Measurements from ENCODE around the gene SCO1.
"Not testable (repeated sequence)": the region's sequence is repeated elsewhere in the genome, so short reads cannot be mapped to it uniquely, and the experiment has no call there.

Gene SCO1

DNA sequence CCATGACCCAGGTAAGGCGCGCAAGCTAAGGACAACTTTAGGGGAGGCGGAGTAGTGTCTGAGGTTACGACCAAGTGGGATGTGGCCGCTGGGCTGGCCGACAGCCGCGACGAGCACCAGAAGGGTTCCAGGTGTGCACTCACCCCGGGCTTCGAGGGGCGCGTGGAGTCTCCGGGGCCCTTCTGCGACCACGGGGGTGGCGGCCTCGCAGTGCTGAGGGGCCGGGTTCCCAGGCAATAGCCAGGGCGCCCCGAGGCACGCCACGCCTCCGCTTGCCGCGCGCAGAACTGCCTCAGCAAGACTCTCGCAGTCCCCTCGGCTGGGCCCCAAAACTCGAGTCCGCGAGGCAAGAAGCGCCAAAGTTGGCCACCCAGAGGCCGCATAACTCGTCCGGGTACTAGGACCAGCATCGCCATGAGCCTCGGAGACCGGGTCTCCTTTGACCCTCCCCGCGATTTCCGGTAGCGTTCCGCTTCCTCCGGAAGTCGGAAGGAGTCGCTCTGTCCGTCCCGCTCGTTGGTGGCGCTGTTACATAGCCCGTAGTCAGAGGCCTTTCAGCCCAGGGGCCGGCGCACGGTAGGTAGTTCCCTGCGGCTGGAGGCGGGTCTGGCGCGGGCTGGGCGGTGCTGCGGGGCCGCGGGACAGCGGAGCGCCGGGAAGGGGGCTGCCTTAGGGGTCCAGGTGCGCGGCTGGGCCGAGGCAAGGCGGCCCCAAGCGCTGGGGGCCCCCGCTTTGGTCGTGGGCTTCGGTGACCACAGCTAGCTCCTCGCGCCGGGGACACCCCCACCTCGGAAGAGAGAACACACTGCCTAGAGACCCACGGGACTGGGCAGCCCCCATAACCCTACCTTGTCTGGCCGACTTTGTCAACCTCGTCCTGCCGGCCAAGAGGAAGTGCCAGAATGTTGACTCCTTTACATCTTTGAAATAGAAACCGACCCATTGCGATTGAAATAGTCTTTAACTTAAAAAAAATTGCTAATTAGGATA is at the start of gene SCO1, which contains the start of gene ADPRM:
SCO1 (minus strand) TSS at position 442 of the 990 bp plus-strand sequence; CDS start at position 416, 26 bp downstream.
ADPRM (plus strand) TSS at position 503 of the 990 bp plus-strand sequence. CDS start 7,333 bp downstream, outside the sequence.
- peak; percentile 93 for DNase-seq

DNA sequence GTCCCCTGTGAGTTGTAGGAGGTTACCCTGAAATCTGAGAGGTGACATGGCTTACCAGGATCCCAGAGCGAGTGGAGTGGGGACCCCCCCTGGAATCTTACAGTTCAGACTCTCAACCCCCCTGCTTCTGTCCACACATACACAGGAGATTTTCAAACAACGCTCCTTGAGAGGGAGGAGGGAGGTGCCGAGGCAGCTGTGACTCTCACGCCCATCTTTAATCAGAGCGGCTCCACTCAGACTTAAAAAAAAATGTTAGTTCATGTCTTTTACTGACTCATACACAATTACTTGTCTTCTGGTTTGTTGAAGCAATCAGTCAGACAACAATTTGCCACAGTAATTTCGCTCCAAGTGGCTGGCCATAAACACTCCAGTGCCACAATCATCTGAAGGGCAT is 47.9 kb upstream of the SCO1 start:
- no peak for DNase-seq

DNA sequence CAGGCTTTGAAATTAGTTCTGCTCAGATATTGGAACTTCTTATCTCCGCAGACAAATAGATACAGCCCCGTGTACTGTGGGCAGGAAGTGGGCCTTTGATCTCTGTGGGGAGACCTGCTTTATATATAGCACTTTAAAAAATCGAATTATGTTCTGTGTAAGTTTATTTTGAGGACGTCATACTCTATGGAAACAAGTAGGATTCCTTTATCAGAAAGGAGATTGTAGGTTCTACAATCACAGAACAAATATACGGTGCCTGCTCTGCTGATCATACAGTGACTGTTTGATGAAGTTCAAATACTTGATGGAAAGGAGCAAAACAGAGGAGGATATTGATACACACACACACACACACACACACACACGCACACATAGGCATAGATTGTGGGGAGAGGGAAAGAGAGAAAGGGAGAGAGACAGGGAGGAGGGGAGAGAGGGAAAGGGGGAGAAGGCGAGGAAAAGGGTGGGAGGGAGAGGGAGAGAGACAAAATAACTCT is 47.2 kb upstream of the SCO1 start:
- no peak for DNase-seq

DNA sequence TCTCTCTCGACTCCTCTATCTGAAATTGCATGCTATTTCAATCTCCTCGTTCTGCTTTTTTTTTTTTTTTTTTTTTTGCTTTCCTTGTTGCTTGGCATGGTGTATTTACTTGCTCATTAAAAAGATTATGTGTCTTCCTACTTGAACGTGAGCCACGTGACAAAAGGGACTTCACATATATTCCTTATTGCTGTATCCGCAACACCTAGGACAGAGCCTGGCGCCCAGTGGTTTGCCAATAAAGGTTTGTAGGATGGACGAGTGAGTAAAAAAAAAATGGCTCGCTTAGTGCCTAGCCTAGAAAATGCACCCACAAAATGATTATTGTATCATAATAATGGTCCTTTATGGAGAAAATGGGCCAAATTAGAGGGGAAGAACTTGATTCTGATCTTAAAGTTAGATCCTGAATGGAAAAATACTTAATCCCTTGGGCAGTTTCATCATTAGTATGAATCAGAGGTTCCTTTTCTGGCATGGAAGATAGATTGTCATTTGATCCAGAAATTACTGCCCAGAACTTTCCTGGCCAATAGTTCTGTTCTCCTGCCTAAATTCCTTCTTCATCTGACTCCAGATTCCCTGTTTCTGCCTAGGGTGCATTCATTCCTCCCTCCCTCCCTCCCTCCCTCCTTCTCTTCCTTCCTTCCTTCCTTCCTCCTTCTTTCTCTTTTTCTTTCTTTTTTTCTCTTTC is 46.1 kb upstream of the SCO1 start:
- DNase-seq, result no peak

DNA sequence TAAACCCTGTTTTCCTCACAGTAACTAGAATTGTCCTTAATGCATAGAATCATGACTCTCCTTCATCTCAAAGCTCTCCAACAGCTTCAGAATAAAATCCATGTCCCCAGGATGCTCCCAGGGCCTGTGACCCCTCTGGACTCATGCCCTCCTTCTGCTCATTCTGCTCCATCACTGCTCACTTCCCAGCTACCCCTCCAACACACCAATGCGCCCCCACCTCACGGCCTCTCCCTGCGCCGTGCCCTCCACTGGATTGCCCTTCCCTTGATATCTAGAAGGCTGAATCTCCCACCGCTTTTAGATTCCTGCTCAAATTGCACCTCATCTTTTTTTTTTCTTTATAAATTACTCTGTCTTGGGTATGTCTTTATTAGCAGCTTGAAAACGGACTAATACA is 45.1 kb upstream of the SCO1 start:
- no peak for DNase-seq

DNA sequence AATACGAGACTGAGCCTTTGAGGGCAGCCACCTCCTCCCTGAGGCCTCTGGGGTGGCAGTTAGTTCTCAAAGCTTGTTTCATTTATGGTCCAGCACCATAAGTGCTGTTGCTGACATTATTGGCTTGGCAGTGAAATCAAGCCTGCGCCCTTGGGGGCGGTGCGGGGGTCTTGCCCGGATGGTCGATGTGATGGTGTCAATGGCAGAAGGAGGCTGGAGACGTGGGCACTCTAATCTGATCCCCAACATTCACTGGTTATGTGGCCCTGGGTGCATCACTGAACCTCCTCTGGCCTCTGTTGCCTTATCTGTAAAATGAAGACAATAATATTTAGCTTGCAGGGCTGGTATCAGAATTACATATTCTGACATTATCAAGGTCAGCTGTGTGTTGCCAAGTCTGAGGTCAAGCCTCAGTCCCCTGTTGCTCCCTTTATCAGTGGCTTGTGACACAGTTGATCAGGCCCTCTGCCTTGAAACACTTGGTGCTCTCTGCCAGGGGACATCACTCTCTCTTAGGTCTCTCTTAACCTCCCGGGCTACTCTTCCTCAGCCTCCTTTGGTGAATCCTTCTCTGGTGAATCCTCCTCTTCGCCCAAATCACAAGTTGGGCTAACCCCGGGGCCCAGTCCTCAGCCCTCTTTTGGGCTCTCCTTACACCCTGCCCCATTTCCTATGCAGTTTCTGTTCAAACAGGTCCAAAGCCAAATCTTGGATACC is 44.2 kb upstream of the SCO1 start:
- no peak for DNase-seq

DNA sequence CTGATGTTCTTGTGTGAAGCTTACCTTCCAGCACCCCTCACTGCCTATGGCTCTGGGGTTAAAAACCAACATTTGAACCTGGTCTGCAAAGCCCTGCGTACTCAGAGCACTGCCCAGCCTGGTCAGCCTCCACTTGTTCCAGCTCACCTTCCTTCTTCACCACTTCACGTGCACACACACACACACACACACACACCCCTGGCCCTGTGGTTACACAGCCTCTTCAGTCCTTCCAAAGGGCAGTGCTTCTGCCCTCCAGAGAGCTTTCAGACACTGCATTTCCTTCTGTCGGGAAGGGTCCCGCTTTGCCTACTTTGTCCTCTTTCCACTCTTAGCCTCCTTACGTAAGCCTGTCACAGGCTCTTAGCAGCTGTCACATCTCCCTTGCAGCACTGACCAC is 42.1 kb upstream of the SCO1 start:
- DNase-seq, result no peak

DNA sequence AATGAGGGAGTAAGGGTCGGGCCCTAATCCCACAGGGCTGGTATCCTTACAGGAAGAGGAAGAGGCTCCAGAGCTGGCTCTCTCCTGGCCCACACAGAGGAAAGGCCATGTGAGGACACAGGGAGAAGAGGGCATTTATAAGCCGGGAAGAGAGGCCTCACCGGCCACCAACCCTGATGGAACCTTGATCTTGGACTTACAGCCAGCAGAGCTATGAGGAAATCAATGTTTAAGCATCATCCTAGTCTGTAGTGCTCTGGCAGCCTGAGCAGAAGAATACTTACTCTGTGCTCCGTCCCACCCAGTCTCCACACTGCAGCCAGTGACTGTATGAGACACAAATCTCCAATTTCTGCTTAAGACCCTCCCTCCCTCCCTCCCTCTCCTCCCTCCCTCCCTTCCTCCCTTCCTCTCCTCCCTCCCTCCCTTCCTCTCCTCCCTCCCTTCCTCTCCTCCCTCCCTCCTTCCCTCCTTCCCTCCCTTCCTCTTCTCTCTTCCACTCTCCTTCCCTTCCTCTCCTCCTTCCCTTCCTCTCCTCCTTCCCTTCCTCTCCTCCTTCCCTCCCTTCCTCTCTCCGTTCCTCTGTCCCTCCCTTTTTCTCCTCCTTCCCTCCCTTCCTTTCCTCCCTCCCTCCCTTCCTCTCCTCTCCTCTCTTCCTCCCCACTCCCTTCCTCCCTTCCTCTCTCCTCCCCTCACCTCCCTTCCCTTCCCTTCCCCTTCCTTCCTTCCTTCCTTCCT is 41.4 kb upstream of the SCO1 start:
- DNase-seq, result no peak

DNA sequence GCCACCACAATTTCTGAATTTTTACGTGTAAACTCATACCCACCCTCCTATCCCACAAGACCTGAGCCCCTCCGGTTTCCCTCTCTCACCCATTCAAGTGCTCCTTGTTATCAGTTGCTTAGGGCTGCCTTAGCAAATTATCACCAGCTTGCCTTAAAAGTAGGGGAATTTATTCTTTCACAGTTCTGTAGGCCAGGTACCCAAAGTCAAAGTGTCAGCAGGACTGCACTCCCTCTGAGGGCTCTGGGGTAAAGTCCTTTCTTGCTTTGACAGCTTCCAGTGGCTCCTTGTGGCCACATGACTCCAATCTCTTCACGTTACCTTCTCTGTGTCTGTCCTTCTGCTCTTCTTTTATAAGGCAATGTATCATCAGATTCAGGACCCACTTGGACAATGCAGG is 40.4 kb upstream of the SCO1 start:
- DNase-seq, result no peak

DNA sequence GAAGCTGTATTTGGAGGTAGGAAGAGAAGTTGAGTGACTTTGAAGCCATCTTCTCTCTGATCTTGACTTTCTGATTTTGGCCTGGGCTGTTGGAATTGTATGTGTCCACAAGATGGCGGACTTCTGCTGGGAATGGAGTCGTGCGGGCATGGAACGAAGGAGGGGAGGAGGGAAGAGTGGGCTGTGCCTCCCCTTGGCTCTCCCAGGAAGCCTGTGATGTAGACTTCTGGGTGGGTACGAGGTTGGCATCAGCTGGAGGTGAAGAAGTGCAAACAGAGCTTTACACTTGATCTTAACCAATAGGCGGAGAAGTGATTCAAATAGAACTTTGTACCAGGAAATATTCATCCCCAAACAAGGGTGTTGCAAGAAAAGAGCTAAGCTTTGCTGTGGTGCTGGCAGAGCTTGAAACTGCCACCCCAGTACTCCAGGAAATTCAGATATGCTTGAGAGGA is 39.9 kb upstream of the SCO1 start:
- DNase-seq, result peak; percentile 42

DNA sequence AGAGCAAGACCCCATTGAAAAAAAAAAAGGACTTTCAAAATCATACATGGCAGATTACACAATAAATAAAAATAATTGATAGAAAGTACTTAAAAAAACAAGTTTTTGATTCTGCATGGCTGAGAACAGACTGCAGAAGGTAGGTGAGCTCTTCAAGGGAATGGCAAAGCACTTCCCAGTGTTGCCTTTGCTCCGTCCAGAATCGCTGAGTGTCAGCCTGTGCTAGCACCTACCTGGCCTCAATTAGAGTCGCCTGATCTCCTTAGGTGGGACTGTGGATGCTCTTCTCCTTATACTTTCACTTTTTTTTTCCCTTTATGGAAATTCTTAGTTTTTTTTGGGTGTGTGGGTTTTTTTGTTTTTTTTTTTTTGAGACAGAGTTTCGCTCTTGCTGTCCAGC is 38.5 kb upstream of the SCO1 start:
- no peak for DNase-seq

DNA sequence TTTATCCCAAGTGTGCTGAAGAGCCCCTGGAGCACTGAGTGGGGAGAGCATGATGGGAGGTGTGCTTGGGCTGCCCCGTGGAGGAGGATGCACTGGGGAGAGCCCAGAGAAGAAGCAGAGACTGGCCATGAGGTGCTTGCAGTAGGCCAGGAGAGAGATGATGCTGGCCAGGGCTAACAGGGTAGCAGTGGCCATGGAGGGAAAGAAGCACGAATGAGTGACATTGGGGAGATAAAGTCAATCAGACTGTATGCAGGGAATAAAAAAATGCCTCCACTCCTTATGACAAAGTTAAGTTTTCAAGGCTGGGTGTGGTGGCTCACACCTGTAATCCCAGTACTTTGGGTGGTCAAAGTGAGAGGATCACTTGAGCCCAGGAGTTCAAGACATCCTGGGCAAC is 37.9 kb upstream of the SCO1 start:
- DNase-seq, result no peak

DNA sequence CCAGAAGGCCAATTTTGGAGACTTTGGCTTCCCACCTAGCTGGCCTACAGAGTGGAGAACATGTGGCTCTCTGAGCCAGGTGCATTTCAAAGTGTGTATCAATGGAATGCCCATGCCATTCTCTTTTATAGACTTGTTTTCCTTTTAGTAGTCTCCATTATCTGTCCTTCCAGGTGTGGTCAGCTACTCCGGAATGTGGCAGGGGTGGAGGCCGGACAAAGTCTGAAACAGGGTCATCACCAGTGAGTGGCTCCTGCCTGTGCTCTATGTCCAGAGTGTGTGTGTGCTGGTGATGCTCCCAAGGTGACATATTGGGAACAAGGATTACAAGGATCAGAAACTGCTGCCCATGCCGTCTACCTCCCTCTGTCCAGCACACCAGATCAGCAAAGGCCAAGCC is 36.3 kb upstream of the SCO1 start:
- no peak for DNase-seq

DNA sequence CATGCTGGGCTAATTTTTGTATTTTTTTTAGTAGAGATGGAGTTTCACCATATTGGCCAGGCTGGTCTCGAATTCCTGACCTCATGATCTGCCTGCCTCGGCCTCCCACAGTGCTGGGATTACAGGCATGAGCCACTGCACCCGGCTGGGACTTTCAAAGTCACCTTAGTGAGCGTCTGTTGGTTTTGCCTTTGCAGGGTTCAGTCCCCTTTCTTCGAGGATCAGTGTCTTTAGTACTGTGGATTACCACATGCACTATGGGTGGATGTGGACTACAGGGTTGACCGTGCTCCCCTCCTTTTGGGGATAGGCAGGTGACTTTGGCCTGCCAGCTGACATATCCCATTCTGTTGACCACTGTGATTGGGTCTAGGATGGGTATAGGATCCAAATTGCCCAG is 34.8 kb upstream of the SCO1 start:
- DNase-seq, result not testable (repeated sequence)

DNA sequence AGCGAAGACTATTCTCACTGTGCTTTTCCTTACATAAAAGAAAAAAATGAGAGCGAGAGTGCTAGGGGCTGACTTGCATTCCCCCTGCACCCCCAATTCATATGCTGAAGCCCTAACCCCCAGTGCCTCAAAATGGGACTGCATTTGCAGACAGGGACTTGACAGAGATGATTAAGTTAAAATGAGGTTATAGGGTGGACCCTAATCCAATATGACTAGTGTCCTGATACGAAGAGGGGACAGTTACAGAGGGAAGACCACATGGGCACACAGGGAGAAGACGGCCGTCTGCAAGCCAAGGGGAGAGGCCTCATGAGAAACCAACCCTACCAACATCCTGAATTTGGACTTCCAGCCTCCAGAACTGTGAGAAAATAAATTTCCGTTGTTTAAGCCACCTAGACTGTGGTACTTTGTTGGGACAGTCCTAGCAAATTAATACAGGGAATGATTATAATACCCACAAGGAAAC is 34.1 kb upstream of the SCO1 start:
- DNase-seq, result no peak

DNA sequence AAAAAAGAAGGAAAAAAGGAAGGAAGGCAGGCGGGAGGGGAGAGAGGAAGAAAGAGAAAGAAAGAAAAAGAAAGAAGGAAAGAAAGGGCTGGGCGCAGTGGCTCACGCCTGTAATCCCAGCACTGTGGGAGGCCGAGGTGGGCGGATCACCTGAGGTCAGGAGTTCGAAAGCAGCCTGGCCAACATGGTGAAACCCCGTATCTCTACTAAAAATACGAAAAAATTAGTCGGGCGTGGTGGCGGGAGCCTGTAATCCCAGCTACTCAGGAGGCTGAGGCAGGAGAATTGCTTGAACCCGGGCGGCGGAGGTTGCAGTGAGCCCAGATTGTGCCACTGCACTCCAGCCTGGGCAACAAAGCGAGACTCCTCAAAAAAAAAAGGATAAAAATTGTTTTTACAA is 32.9 kb upstream of the SCO1 start:
- DNase-seq, result not testable (repeated sequence)

DNA sequence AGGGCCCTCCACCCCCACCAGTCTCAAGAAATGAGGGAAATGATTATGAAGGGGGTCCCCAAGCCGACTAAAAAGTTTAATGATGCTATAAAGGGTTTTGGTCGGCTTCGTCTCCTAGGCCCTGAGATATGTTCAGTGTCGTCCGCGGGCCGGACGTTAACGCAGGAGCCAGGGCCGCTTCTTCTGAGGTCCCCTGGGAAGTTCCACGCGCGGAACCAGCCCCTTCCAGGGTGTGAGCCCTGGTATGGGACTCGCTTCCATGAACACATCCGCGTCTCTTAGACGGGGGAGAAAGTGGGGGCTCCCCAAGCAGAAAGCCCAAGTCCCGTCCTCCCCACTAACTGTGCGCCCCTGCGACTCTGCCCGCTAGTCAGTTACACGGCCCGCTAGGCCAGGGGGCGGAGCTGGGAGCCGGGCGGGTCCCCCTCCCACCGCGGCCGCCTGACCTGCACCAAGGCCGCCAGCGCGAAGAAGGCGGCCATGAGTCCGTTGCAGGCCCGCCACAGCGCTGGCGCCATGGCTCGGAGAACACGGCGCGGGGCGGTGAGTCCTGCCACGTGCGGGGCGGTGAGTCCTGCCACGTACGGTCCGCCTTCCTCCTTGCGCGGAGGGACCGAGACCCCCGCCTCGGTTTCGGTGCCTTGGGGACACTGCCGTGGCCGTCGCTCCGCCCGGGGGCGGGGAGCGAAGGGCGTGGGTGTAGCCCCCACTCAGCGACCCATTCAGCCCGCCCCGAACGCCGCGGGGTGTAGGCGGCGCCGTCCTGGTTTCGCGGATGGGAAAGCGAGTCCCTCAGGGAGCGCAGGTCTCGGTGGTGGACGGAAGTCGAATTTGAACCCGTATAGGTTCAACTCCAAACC is 32.2 kb upstream of the SCO1 start, which contains the start of gene TMEM220:
TMEM220 (minus strand) TSS at position 690 of the 860 bp plus-strand sequence; CDS start at position 518, 172 bp downstream.
- DNase-seq, result peak; percentile 18

DNA sequence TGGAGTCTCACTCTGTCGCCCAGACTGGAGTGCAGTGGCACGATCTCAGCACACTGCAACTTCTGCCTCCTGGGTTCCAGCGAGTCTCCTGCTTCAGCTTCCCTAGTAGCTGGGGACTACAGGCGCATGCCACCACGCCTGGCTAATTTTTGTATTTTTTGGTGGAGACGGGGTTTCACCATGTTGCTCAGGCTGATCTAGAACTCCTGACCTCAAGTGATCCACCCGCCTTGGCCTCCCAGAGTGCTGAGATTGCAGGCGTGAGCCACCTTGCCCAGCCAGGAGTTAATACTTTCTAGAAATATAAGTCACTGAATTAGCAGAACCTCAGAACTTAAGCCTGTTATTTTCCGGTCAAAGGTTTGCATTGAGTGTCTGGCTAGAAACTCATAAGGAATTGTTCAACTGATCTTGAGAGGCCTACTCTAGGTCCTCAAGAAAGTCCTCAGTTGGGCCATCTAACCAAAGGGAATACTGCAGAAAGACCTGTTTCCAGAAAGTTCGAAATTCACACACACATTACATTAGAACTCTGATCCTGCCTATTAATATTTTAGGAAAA is 31.1 kb upstream of the SCO1 start:
- DNase-seq, result no peak

DNA sequence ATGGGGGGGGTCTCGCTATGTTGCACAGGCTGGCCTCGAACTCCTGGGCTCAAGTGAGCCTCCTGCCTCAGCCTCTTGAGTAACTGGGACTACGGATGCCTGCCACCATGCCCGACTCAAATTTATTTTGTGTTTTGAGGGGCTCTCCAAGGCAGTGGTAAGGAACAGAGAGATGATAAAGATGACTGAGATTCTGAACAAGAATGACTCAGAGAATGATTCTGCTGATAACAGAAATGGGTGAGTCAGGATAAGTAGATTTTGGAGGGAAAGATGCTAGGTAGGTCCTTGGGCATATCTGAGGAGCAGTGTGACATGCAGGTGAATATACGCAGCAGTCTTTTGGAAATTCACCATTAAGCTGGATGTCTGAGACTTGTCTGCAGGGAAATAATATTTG is 29.9 kb upstream of the SCO1 start:
- no peak for DNase-seq

DNA sequence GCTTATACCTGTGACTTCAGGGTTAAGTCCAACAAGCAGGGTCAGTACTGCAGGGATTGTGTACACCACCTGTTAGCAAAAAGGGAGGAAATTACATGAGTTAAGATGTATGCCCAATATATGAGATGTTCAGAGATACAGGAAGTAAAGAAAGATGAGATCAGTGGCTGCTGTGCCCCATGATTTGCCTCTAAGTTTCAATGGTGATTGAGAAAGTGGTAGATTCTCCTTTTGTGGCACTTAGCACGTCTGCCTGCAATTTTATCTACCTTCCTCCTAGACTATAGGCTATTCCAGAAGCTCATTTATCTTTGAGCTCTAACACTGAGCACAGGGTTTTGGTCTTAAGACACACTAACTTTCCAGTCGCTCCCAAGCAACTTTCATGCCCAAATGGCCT is 28.9 kb upstream of the SCO1 start:
- DNase-seq, result no peak

DNA sequence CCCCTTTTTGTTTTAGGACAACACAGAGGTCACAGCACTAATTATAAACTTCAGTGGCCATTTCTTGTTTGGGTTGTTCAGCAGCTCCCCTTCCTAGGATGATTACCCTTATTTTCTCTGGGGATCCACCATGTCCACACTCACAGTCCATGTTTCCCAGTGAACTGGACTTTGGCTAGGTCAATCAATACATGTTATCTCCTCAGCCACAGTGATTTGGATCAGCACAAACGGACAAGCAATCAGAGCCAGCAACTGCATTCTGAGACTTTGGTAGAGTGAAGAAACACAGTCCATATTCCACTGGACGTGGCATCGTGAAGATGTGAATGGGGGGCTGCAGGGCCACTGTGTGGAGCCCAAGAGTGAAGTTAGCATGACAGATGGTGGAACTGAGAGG is 27.9 kb upstream of the SCO1 start:
- DNase-seq, result no peak

Measured in RPMI8226 (cell line).